Measurements from ENCODE around the gene COL25A1.

- TF ChIP-seq CTCF (conservative IDR thresholded peaks at IDR 0.05; ENCODE audit: low read depth, low read length) (no peak), EZH2 (IDR thresholded peaks at IDR 0.05; ENCODE audit: borderline replicate concordance, low read depth, low read length, poor library complexity, severe bottlenecking) (no peak)
Observed at GRCh38 chr4:108788731-108789130, 513.7 kb downstream of the COL25A1 start.
